Endodermal cell (in vitro differentiated cells): ENCODE data around the gene UBL7. TPM values are rescaled to one million over a fixed set of nuclear protein-coding genes. Genes with fewer than 3 reads are reported as not detected.
"Not testable (repeated sequence)": the region's sequence is repeated elsewhere in the genome, so short reads cannot be mapped to it uniquely, and the experiment has no call there.

Experiments
- DNase-seq: peaks from one replicate; pipeline ENCODE4 v3.0.0-alpha.2; 2017
- H3K27ac ChIP-seq: 2 replicates; pipeline ENCODE4 v1.5.1; 2013; ENCODE audit warnings: mild to moderate bottlenecking, low read depth, low read length, moderate library complexity
- H3K27me3 ChIP-seq: 2 replicates; pipeline ENCODE4 v1.6.1; 2013; ENCODE audit warnings: mild to moderate bottlenecking, low read length, moderate library complexity; ENCODE audit not compliant: insufficient read depth, control insufficient read depth, poor library complexity, severe bottlenecking
- H3K36me3 ChIP-seq: 2 replicates; pipeline ENCODE4 v1.7.0; 2013; ENCODE audit warnings: mild to moderate bottlenecking, low read length, moderate library complexity; ENCODE audit not compliant: control insufficient read depth, insufficient read depth
- H3K4me1 ChIP-seq: one replicate; pipeline ENCODE4 v1.7.0; 2013; ENCODE audit warnings: low read length; ENCODE audit not compliant: control insufficient read depth, insufficient read depth
- H3K4me3 ChIP-seq: 2 replicates; pipeline ENCODE4 v1.5.1; 2013; ENCODE audit warnings: mild to moderate bottlenecking, low read length, moderate library complexity
- H3K9ac ChIP-seq: 2 replicates; pipeline ENCODE4 v1.6.1; 2013; ENCODE audit warnings: mild to moderate bottlenecking, low read length, moderate library complexity; ENCODE audit not compliant: poor library complexity, severe bottlenecking; ENCODE audit errors: extremely low read depth
- H3K9me3 ChIP-seq: 2 replicates; pipeline ENCODE4 v1.6.1; 2013; ENCODE audit warnings: mild to moderate bottlenecking, low read length, moderate library complexity; ENCODE audit not compliant: control insufficient read depth
- H3K27ac Mint-ChIP-seq: 2 replicates; pipeline ENCODE4 v1.8.0; 2020; ENCODE audit warnings: mixed read lengths
- H3K27me3 Mint-ChIP-seq: 2 replicates; pipeline ENCODE4 v1.8.0; 2021; ENCODE audit warnings: mild to moderate bottlenecking, mixed read lengths; ENCODE audit not compliant: insufficient read depth
- H3K36me3 Mint-ChIP-seq: 2 replicates; pipeline ENCODE4 v1.8.0; 2020; ENCODE audit warnings: low read depth, mixed read lengths
- H3K4me1 Mint-ChIP-seq: 2 replicates; pipeline ENCODE4 v1.8.0; 2020; ENCODE audit warnings: mixed read lengths
- H3K4me3 Mint-ChIP-seq: 2 replicates; pipeline ENCODE4 v1.8.0; 2020; ENCODE audit warnings: mild to moderate bottlenecking, moderate library complexity, mixed read lengths
- H3K9me3 Mint-ChIP-seq: 2 replicates; pipeline ENCODE4 v1.8.0; 2020; ENCODE audit warnings: mild to moderate bottlenecking, mixed read lengths
- WGBS, 2 experiments: methylation state at CpG; one replicate each; pipeline versions ENCODE4 v1.1.5 to v1.1.7; 2013; ENCODE audit warnings: missing lambda C conversion rate in 2 of 2, mixed read lengths in 1 of 2; ENCODE audit not compliant: insufficient coverage in 1 of 2, insufficient read length in 1 of 2; 5-methylcytosine and 5-hydroxymethylcytosine counted together
- total RNA-seq, 2 donors: library from RNA; stranded (reverse); fragmentation: NEBNext Ultra II Directional in 1 of 2; extraction: Animal tissue kit (Norgen Biotek cat#: 25700) in 1 of 2; gene quantifications; 2 replicates in 1 of 2; 3 replicates in 1 of 2; pipeline ENCODE4 v1.2.1, GENCODE V29; 2021
- TF ChIP-seq, protein P1 (sequence below): fragments of 200-600 bp; sonication (generic); conservative IDR thresholded peaks from 2 replicates; pipeline ENCODE4 v1.5.0; 2021; ENCODE audit warnings: antibody characterized with exemption, mild to moderate bottlenecking

Gene UBL7
- total RNA-seq, 2 donors from 2014 or later = 38.5 to 52.6 TPM

DNA sequence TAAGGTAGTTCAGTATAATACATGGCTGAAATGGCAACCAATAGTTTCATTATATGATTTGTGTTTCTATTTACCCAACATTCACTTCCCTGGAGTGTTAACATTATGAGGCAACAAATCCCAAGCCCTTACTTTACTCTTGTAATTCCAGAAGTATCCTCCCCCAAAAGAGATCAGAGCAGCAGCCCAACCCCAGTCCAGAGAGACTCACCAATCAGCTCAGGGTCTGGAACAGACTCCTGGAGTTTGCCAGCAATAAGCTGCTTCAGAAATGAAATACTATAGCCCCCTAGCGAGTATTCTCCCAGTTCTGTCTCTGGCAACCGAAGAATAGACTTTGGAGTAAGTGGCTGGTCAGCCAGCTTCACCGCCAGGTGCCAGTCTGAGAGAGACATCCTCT, 2.5 kb downstream of the UBL7 start:
- peaks cover 3% of the 10 kb centered on the region for H3K9me3 Mint-ChIP-seq
- no peak overlapping the region for H3K4me3 Mint-ChIP-seq
- Histone ChIP-seq H3K27ac (no peak overlapping the region), H3K36me3 (peaks cover 19% of the 10 kb centered on the region), H3K27me3 (no peaks in the 10 kb centered on the region), H3K4me1 (peaks cover 6% of the 10 kb centered on the region), H3K9me3 (peaks cover 4% of the 10 kb centered on the region), H3K4me3 (no peak overlapping the region), H3K9ac (no peak overlapping the region)
- H3K27me3 Mint-ChIP-seq = no peaks in the 10 kb centered on the region
- no peak for DNase-seq
- 89 to 94% methylated on average over 3 of the region's 3 CpGs for WGBS, 2 experiments
- peaks cover 30% of the 10 kb centered on the region for H3K36me3 Mint-ChIP-seq
- H3K4me1 Mint-ChIP-seq = peaks cover 26% of the 10 kb centered on the region
- H3K27ac Mint-ChIP-seq = no peak overlapping the region
- TF ChIP-seq, protein P1, sequence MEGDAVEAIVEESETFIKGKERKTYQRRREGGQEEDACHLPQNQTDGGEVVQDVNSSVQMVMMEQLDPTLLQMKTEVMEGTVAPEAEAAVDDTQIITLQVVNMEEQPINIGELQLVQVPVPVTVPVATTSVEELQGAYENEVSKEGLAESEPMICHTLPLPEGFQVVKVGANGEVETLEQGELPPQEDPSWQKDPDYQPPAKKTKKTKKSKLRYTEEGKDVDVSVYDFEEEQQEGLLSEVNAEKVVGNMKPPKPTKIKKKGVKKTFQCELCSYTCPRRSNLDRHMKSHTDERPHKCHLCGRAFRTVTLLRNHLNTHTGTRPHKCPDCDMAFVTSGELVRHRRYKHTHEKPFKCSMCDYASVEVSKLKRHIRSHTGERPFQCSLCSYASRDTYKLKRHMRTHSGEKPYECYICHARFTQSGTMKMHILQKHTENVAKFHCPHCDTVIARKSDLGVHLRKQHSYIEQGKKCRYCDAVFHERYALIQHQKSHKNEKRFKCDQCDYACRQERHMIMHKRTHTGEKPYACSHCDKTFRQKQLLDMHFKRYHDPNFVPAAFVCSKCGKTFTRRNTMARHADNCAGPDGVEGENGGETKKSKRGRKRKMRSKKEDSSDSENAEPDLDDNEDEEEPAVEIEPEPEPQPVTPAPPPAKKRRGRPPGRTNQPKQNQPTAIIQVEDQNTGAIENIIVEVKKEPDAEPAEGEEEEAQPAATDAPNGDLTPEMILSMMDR = no peak

DNA sequence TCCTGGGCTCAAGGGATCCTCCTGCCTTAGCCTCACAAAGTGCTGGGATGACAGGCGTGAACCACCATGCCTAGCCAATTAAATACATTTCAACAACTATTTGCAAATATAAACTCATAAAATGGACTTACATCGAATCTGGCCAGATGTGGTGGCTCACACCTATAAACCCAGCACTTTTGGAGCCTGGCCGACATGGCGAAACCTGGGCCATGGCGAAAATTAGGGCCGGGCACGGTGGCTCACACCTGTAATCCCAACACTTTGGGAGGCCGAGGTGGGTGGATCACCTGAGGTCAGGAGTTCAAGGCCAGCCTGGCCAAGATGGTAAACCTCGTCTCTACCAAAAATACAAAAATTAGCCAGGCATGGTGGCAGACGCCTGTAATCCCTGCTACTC, 3.9 kb downstream of the UBL7 start:
- peaks cover 19% of the 10 kb centered on the region for H3K36me3 ChIP-seq
- not testable (repeated sequence) for H3K9me3 ChIP-seq, H3K27ac Mint-ChIP-seq, H3K27ac ChIP-seq, H3K9me3 Mint-ChIP-seq, H3K4me1 ChIP-seq, H3K4me3 ChIP-seq, H3K27me3 ChIP-seq, DNase-seq, H3K4me3 Mint-ChIP-seq, H3K27me3 Mint-ChIP-seq, H3K9ac ChIP-seq
- Mint-ChIP-seq H3K4me1 (peaks cover 27% of the 10 kb centered on the region), H3K36me3 (peaks cover 35% of the 10 kb centered on the region)
- WGBS, 2 experiments = 90 to 94% methylated on average over 7 to 10 of the region's 10 CpGs

DNA sequence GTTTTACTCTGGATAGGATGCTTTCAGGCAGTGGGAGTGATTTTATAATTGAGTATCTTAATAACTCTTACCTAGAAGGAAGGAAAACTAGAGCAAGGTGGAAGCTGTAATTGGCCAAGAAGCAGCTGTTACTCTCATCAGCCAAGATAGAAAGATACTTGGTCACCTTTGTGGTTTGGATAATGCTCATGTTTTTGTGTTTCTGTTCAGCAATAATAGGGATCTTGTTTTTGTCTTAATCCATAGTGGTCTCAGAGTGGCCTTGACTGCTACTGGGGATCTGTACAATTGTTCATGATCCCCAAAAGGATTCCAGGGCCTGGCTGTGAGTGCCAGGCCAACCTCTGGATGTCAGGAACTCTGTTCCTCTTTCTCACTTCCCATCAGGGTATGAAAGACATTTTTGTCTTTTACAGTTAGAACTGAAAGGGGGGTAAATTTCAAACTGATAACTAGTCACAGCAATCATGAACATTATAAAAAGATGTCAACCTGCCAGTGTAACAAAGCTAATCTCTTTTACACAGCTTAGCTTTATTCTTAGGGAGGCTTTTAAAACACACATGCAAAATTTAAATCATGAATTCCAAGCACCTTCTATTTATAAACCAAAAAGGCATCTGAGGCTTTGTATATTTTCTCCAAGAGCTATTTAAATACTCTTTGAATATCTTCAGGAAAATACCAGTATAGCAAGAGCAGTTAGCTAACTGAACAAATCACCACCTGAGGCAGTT, 6.0 kb downstream of the UBL7 start:
- H3K27me3 ChIP-seq = no peaks in the 10 kb centered on the region
- no peak overlapping the region for H3K27ac Mint-ChIP-seq
- peaks cover 43% of the 10 kb centered on the region for H3K36me3 Mint-ChIP-seq
- no peak overlapping the region for H3K4me3 ChIP-seq
- DNase-seq = no peak
- peaks cover 17% of the 10 kb centered on the region for H3K4me1 Mint-ChIP-seq
- no peaks in the 10 kb centered on the region for H3K9me3 ChIP-seq
- TF ChIP-seq, protein P1 = no peak
- H3K9ac ChIP-seq = no peak overlapping the region
- H3K9me3 Mint-ChIP-seq = no peaks in the 10 kb centered on the region
- peaks cover 23% of the 10 kb centered on the region for H3K36me3 ChIP-seq
- H3K4me3 Mint-ChIP-seq = no peak overlapping the region
- no peaks in the 10 kb centered on the region for H3K27me3 Mint-ChIP-seq
- H3K4me1 ChIP-seq = peaks cover 8% of the 10 kb centered on the region
- H3K27ac ChIP-seq = no peak overlapping the region
